Retina (tissue), 1 donor: ENCODE data around the gene KLB.
"Not testable (repeated sequence)": the region's sequence is repeated elsewhere in the genome, so short reads cannot be mapped to it uniquely, and the experiment has no call there.

Source experiments
- DNase-seq: peaks from one replicate; pipeline ENCODE4 v3.0.0-alpha.2; 2016

Gene KLB

GRCh38 chr4:39427520-39428114, 20.9 kb downstream of the KLB start:
- no peak for DNase-seq

GRCh38 chr4:39429476-39430334, 23.0 kb downstream of the KLB start:
- DNase-seq = no peak

GRCh38 chr4:39433878-39434492, 27.3 kb downstream of the KLB start:
- DNase-seq = no peak

GRCh38 chr4:39435659-39436563, 29.2 kb downstream of the KLB start:
- DNase-seq = no peak

GRCh38 chr4:39441593-39441992, 34.9 kb downstream of the KLB start:
- no peak for DNase-seq

GRCh38 chr4:39442998-39443397, 36.3 kb downstream of the KLB start:
- no peak for DNase-seq

GRCh38 chr4:39446483-39446841, 39.7 kb downstream of the KLB start:
- DNase-seq = no peak

GRCh38 chr4:39446842-39447573, 40.3 kb downstream of the KLB start:
- DNase-seq = peak; percentile 87

- DNase-seq = no peak
Observed at GRCh38 chr4:39450618-39451017, 43.9 kb downstream of the KLB start.

- no peak for DNase-seq
Observed at GRCh38 chr4:39451423-39452023, 44.8 kb downstream of the KLB start.

GRCh38 chr4:39452153-39452859, 45.6 kb downstream of the KLB start:
- no peak for DNase-seq

GRCh38 chr4:39452860-39453587, 46.3 kb downstream of the KLB start:
- DNase-seq = no peak

- DNase-seq = no peak
Observed at GRCh38 chr4:39453738-39454137, 47.0 kb downstream of the KLB start.

- DNase-seq = no peak
Observed at GRCh38 chr4:39455486-39455885, 48.8 kb downstream of the KLB start.

- no peak for DNase-seq
Observed at GRCh38 chr4:39456946-39457763, 50.4 kb downstream of the KLB start.

GRCh38 chr4:39458161-39458504, 51.4 kb downstream of the KLB start:
- DNase-seq = not testable (repeated sequence)

- DNase-seq = peak; percentile 99
Observed at GRCh38 chr4:39458505-39459300, 52.0 kb downstream of the KLB start, which contains the start of the genes LIAS and RPL9. Gene LIAS, plus strand, starts transcription at chr4:39459056. Its CDS starts 62 bp downstream, at chr4:39459118. Gene RPL9, minus strand, starts transcription at chr4:39458922. Its CDS starts 483 bp downstream, at chr4:39458439.

- DNase-seq = no peak
Observed at GRCh38 chr4:39464886-39465501, 58.3 kb downstream of the KLB start.
